Measurements from ENCODE around the gene ANK3.

The ANK3 gene

GRCh38 chr10:60224066-60224705, 165.5 kb downstream of the ANK3 start:
- no peak for DNase-seq (ENCODE audit: low read depth, low spot score)

DNA sequence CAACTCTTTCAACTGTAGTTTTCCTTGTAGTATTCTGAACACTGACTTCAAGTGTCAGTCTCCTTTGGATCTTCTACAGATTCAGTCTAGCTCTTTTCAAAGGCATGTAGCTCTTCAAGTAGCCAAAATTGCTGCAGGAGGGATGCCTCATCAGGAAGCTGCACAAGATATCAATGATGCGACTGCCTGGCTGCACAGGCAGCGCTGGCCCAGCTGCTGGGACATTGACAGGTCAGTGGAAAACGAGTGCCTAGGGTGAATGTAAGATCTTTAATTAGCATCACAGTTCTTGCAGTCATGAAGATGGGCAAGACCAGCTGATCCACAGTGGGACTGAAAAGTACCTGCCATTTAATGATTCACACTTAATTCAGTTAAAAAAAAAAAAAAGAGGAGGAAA, 167.6 kb downstream of the ANK3 start:
- no peak for DNase-seq (ENCODE audit: low read depth, low spot score)

GRCh38 chr10:60212195-60212594, 177.5 kb downstream of the ANK3 start:
- DNase-seq (ENCODE audit: low read depth, low spot score), result no peak

DNA sequence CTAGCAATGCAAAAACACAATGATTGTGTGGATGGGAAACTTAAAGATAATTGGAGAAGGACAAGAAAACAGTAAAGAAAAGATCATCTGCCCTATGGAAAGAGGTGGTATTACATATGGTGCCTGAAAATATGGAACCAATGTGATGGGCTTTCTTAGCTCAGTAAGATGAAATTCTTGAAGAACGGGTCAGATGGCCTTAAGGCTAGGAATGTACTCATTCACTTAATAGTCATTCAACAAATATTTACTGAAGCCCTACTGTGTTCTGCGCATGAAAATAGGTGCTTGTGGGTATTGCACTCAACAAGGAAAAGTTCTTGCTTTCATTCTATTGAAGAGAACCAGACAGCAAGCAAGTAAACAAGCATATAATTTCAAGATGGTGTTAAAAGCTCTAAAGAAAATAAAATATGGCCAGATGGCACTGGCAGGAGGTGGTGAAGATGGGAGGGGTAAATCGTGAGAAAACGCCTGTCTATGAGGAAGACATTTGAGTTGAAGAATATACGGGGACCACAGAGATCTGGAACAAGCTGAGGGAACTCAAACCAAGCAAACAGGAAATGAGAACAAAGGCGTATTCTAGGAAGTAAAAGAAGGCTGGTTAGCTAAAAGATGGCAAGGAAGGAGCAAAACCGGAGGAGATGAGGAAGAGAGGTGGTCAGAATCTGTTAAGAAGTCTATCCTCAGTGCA, 179.7 kb downstream of the ANK3 start:
- DNase-seq (ENCODE audit: low read depth, low spot score), result no peak

DNA sequence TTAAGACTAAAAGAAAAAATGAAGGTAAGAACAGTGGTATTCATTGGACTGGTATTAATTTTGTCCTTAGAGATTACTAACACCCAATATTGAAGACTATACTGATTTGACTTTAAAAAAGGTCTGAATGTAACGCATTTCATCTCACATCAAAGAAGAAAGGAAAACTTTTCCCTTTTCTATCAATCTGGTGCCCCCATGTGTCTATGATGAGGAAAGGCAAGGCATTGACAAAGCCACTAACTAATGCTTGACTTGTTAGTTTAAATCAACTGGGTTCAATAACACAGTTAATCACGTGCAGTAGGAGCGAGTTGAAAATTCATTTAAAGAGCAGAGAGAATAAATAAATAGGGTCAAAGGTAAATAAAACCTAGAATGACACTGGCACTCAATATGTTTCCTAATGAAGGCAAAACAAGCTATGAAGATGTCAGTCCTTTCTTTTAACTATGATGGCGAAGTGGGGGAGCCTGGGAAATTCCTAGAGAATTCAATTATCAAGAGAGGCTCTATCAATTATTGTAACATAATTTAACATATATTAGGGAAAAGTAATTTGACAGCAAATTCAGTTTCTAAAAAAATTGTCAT, 180.9 kb downstream of the ANK3 start:
- DNase-seq (ENCODE audit: low read depth, low spot score), result no peak

DNA sequence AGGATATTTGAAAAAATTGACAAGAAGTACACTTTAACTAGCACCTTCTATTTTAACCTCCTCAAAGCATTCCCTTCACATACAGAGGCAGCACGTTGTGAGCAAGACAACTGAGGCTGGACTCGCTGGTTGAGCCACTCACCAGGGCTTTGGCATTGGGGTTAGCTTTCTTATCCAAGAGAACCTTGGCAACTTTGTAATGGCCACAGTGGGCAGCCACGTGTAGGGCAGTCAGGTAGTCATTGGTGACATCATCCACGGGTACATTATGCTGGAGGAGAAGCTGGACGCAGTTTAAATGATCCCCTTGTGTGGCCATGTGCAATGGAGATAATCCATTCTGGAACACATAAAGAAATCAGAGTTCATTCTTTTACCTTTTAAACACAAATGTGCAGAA, 181.8 kb downstream of the ANK3 start:
- DNase-seq (ENCODE audit: low read depth, low spot score), result no peak

DNA sequence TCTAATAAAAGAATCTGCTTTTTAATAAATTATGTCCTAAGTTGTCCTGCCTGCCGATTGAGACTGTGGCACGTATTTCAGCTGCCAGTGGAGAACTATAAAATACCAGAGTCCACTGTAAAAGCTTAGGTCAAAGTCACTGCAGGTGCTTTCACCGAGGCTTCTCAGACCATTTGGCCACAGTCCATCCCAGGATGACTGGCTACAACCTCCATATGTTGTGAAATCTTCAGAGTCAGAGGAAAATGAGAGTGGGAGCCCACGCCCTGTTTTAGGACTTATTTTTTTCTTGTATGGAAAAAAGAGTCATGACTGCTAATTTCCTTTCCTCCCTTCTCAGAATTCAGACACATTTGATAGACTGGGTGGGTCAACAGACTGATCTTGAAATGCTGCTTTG, 182.9 kb downstream of the ANK3 start:
- no peak for DNase-seq (ENCODE audit: low read depth, low spot score)

DNA sequence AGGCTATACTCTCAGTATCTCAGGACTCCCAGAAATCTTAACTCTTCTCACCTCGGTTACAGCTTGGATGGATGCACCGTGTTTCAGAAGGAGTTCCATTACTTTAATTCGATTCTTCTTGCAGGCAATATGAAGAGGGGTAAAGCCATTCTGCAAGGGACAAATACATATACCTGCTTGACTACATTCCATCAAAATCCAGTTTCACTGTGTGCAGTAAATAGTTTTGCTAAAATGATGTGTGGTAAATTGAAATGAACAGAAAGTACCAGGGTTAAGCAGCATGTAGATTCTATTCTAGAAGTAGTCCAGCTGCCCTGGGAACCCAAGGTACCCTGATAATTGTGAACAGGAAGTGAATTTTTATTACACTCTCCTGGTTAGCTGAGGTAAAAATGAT, 183.9 kb downstream of the ANK3 start:
- no peak for DNase-seq (ENCODE audit: low read depth, low spot score)

DNA sequence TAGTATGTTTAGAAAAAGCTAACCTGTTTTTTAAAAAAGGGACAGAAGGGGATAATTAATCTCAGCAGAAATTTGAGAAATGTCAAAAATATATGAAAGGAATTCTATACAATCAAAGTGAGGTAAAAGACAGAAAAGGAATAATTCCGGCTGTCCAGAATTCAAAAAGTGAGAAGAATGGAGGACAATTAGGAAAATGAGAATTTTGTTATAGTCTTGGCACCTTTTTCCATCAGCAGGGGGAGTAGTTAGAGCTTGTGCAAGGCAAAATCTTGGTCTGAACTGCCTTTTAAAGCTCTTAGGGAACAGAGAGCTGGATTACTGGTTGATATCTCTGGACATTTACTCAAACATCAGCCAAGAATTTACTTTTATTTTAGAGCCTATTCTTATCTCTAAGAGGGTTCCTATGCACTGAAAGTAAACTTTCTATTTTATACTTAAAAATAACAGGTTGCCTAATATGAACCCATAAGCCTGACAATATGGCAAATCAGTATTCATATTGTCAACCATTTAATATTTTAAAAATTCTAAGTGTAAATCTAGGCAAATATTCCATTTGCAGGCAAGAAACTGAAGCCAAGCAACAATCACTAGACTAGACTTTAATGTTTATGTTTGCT, 185.6 kb downstream of the ANK3 start:
- no peak for DNase-seq (ENCODE audit: low read depth, low spot score)

DNA sequence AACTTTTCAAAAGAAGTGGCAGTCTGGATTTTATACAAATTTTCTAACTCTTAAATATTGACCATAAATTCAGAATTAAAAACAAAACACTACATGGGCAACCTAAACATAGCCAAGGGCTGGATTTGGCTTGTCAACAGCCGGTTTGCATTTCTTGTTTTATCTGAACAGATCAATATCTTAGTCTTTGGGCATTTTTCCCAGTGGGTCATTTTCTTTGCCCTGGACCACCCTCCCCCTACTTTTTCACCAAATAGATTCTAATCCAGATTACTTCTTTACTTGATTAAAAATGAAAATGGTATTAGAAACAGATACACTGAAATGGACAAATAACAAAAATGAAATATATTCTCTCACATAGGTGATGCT, 189.0 kb downstream of the ANK3 start:
- no peak for DNase-seq (ENCODE audit: low read depth, low spot score)

DNA sequence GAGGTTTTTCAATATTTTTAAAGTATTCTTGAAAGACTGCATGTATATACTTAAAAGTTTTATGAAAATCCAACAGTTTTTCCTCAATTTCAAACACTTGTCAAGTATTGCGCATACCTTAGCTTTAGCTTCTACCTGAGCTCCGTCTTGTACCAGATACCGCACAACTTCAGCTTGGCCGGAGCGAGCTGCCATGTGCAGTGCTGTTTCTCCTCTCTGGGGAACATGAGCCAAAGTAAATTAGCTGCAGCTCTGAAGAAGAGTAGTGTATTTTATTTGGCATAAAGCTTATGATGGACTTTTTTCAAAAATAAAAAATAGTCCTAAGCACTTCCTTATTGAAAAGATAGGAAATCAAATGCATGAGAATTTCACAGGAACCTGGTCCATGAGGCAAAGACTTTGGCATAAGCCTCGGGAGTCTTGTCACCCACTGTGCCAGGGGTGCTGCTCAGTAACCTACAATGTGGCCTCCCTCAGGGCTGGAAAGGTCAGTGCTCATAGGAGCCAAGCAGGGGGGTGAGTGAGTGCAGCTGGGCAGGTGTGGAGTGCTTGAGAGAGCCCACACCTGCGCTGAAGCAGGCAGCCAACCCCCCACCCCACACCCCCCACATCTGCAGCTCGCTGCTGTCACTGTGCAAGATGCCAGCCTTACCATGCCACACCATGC, 189.5 kb downstream of the ANK3 start:
- no peak for DNase-seq (ENCODE audit: low read depth, low spot score)

- no peak for DNase-seq (ENCODE audit: low read depth, low spot score)
These were observed 192.5 kb downstream of the ANK3 start for GRCh38 chr10:60197206-60197605.

DNA sequence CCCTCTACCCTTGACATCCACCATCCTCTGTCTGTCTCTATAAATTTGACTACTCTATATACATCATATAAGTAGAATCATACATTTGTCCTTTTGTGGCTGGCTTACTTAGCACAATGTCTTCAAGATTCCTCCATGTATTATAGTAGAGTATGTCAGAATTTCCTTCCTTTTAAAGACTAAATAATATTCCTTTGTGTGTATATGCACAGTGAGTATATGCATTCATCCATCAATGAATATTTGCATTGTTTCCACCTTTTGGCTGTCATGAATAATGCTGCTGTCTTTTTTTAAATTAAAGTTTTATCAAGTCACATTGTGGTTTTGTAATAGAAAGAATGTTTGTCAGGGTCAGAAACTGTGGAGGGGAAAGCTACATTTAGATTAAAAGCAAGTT, 195.3 kb downstream of the ANK3 start:
- DNase-seq (ENCODE audit: low read depth, low spot score), result no peak

- no peak for DNase-seq (ENCODE audit: low read depth, low spot score)
These were observed 196.7 kb downstream of the ANK3 start for GRCh38 chr10:60192946-60193345.

GRCh38 chr10:60189861-60190475, 199.7 kb downstream of the ANK3 start:
- no peak for DNase-seq (ENCODE audit: low read depth, low spot score)

- DNase-seq (ENCODE audit: low read depth, low spot score), result no peak
These were observed 201.1 kb downstream of the ANK3 start for GRCh38 chr10:60188548-60188947.

DNA sequence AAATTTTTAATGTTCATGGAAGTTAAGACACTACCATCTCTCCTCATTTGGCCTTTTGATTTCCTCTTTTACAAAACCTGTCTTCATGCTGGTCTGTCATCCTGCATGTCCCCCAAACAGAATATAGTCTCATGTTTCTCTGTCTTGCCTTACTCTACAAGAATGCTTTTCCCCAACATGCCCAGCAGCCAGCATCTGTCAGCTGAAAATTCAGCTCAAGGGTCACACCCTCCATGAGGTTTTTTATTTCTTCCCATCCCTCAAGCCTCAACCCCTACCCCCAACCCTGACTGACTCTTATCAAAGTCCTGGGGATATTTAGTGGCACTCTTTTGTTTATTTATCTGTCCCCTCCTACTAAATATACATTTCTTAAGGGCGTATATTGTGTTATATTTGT, 202.0 kb downstream of the ANK3 start:
- no peak for DNase-seq (ENCODE audit: low read depth, low spot score)

- no peak for DNase-seq (ENCODE audit: low read depth, low spot score)
These were observed 203.2 kb downstream of the ANK3 start for GRCh38 chr10:60186315-60187071.

DNA sequence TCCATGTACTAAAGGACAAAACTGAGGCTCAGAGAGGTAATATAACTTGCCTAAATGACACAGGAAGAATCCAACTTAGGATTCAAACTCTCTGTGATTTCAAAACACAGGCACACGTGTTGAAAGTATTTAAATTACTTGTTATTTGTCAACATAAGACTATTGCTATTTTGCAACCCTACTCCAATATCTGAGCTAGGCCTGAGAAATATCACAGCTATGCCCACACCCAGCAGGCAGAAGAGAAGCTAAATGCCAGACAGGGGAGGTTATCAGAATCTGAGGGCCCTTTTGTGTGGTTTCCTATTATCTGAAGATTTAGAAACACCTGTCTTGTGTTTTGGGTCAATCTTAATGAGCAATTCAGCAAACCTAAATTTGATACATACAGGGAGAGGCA, 204.3 kb downstream of the ANK3 start:
- DNase-seq (ENCODE audit: low read depth, low spot score), result no peak

GRCh38 chr10:60182691-60183090, 207.0 kb downstream of the ANK3 start:
- no peak for DNase-seq (ENCODE audit: low read depth, low spot score)

GRCh38 chr10:60176925-60177324, 212.8 kb downstream of the ANK3 start:
- no peak for DNase-seq (ENCODE audit: low read depth, low spot score)
